A673 (cell line): ENCODE measurements around the gene MYO1F. TPM values are rescaled to one million over a fixed set of nuclear protein-coding genes. Genes with fewer than 3 reads are reported as not detected.

Source experiments
- BruUV-seq: library from RNA; stranded (reverse); fragments of 400-500 nt; replicated peaks from 2 replicates; lab custom pipeline; 2021; lab: Mats Ljungman, UMichigan
- CTCF ChIA-PET: fragments of 300-600 bp; sonication (Branson Sonifier 250); formaldehyde crosslinking; loops from one replicate; lab custom pipeline; 2022; ENCODE audit warnings: antibody characterized with exemption; lab: Charles Lee
- POLR2A ChIA-PET: fragments of 300-600 bp; sonication (Branson Sonifier 250); formaldehyde crosslinking; loops from one replicate; lab custom pipeline; 2022; ENCODE audit warnings: antibody characterized with exemption; ENCODE audit not compliant: low non-redundant PET; lab: Charles Lee
- DNase-seq: peaks from one replicate; pipeline ENCODE4 v3.0.0-alpha.2; 2015; ENCODE audit warnings: low spot score
- H3K27ac ChIP-seq: fragments of 200-600 bp; sonication (generic); 2 replicates; pipeline ENCODE4 v1.5.1; 2016; ENCODE audit warnings: mixed run types, low read depth, mild to moderate bottlenecking, mixed read lengths, antibody characterized with exemption, low read length; ENCODE audit not compliant: poor library complexity, severe bottlenecking
- H3K27me3 ChIP-seq: fragments of 200-600 bp; sonication (generic); replicated peaks from 2 replicates; pipeline ENCODE4 v1.6.1; 2017; ENCODE audit warnings: mixed run types, low read depth, mild to moderate bottlenecking, mixed read lengths, antibody characterized with exemption, low read length; ENCODE audit not compliant: insufficient read depth, poor library complexity
- H3K36me3 ChIP-seq: fragments of 200-600 bp; sonication (generic); 2 replicates; pipeline ENCODE4 v1.6.1; 2016; ENCODE audit warnings: mixed run types, mild to moderate bottlenecking, mixed read lengths, antibody characterized with exemption, low read length; ENCODE audit not compliant: insufficient read depth, poor library complexity, severe bottlenecking
- H3K4me1 ChIP-seq: fragments of 200-600 bp; sonication (generic); 2 replicates; pipeline ENCODE4 v1.6.1; 2017; ENCODE audit warnings: mixed run types, mild to moderate bottlenecking, mixed read lengths, antibody characterized with exemption, low read length; ENCODE audit not compliant: insufficient read depth, poor library complexity, severe bottlenecking
- H3K4me3 ChIP-seq: fragments of 200-600 bp; sonication (generic); 2 replicates; pipeline ENCODE4 v1.5.1; 2016; ENCODE audit warnings: low read depth, mixed run types, mild to moderate bottlenecking, mixed read lengths, low read length; ENCODE audit not compliant: poor library complexity, severe bottlenecking
- H3K9me3 ChIP-seq: fragments of 200-600 bp; sonication (generic); 2 replicates; pipeline ENCODE4 v1.6.1; 2016; ENCODE audit warnings: mixed run types, low read depth, mild to moderate bottlenecking, mixed read lengths, antibody characterized with exemption, low read length; ENCODE audit not compliant: poor library complexity, severe bottlenecking
- CTCF ChIP-seq: fragments of 300-800, 200-600 bp; sonication (generic); conservative IDR thresholded peaks from 2 replicates; pipeline ENCODE4 v1.5.1; 2017; ENCODE audit warnings: low read depth, mild to moderate bottlenecking, antibody characterized with exemption, low read length, moderate library complexity, mixed read lengths
- EZH2 ChIP-seq: fragments of 200-600 bp; sonication (generic); IDR thresholded peaks from 2 replicates; pipeline ENCODE4 v1.6.1; 2017; ENCODE audit warnings: borderline replicate concordance, low read depth, mild to moderate bottlenecking, mixed read lengths, antibody characterized with exemption, low read length; ENCODE audit not compliant: poor library complexity, severe bottlenecking
- intact Hi-C: fragments of 100-400 bp; cut with micrococcal nuclease; formaldehyde crosslinking; loops from one replicate; pipeline ENCODE4 v1.10.0; 2022; ENCODE audit not compliant: unreplicated experiment
- total RNA-seq: library from RNA; stranded (reverse); gene quantifications from 2 replicates; pipeline ENCODE4 v1.2.3, GENCODE V29; 2021

Gene MYO1F
- total RNA-seq, 1 experiment from 2014 or later: 0.26 TPM

- BruUV-seq: no TSS peak
- no peak overlapping the region for H3K4me3 ChIP-seq
- POLR2A ChIA-PET: no interaction called here
- no peak overlapping the region for H3K27ac ChIP-seq
- no peak for DNase-seq
- no peaks in the 10 kb centered on the region for H3K4me1 ChIP-seq
- peaks cover 81% of the 10 kb centered on the region for H3K36me3 ChIP-seq
- intact Hi-C loops: no loop called here
- no peaks in the 10 kb centered on the region for H3K27me3 ChIP-seq
- H3K9me3 ChIP-seq: no peaks in the 10 kb centered on the region
- TF ChIP-seq CTCF (no peak), EZH2 (no peak)
- CTCF ChIA-PET: no interaction called here
Measured at GRCh38 chr19:8481616-8482015, 95.6 kb downstream of the MYO1F start.

DNA sequence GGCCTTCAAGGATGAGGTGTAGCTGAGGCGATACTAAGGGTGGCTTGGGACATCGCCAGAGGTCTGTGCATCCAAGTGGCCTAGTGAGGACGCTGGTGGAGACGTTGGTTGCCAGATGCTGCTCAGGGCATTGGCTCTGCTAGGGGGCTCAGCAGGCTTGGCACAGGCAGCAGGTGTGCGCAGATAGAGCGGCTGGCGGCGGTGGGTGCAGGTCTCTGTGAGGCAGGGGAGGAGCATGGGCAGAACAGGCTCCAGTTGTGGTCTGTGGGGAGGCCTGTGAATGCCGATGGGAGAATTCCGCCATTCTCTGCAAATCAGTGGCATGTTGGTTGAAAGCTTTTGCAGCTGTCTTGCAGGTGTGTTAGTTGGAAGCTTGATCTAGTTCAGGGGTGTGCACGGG, 96.0 kb downstream of the MYO1F start:
- Histone ChIP-seq H3K27me3 (no peaks in the 10 kb centered on the region), H3K27ac (no peak overlapping the region), H3K4me1 (no peaks in the 10 kb centered on the region), H3K4me3 (no peak overlapping the region), H3K36me3 (peaks cover 81% of the 10 kb centered on the region), H3K9me3 (no peaks in the 10 kb centered on the region)
- CTCF ChIA-PET: no interaction called here
- no TSS peak for BruUV-seq
- POLR2A ChIA-PET: no interaction called here
- intact Hi-C loops: no loop called here
- TF ChIP-seq CTCF (no peak), EZH2 (no peak)
- no peak for DNase-seq

- no peak for DNase-seq
- BruUV-seq: no TSS peak
- POLR2A ChIA-PET: no interaction called here
- H3K36me3 ChIP-seq: peaks cover 80% of the 10 kb centered on the region
- intact Hi-C loops: no loop called here
- no peak overlapping the region for H3K4me3 ChIP-seq
- H3K9me3 ChIP-seq: no peaks in the 10 kb centered on the region
- H3K27me3 ChIP-seq: no peaks in the 10 kb centered on the region
- no peaks in the 10 kb centered on the region for H3K4me1 ChIP-seq
- no peak overlapping the region for H3K27ac ChIP-seq
- no peak for TF ChIP-seq CTCF
- no peak for TF ChIP-seq EZH2
- CTCF ChIA-PET: no interaction called here
Measured at GRCh38 chr19:8478598-8478997, 98.6 kb downstream of the MYO1F start.
